Superior temporal gyrus (tissue), 1 donor: Measurements from ENCODE around the gene PCBP3.
"Not testable (repeated sequence)": the region's sequence is repeated elsewhere in the genome, so short reads cannot be mapped to it uniquely, and the experiment has no call there.

Experiments
- DNase-seq: peaks from one replicate; pipeline ENCODE4 v3.0.0-alpha.2; 2016; ENCODE audit errors: extremely low spot score

The PCBP3 gene

GRCh38 chr21:45643021-45643980 lies at the start of gene PCBP3:
PCBP3 (plus strand) TSS chr21:45643725; CDS start chr21:45850086, 206,361 bp downstream.
- DNase-seq: peak; percentile 88

GRCh38 chr21:45594721-45595489 lies 48.6 kb upstream of the PCBP3 start:
- no peak for DNase-seq

DNA sequence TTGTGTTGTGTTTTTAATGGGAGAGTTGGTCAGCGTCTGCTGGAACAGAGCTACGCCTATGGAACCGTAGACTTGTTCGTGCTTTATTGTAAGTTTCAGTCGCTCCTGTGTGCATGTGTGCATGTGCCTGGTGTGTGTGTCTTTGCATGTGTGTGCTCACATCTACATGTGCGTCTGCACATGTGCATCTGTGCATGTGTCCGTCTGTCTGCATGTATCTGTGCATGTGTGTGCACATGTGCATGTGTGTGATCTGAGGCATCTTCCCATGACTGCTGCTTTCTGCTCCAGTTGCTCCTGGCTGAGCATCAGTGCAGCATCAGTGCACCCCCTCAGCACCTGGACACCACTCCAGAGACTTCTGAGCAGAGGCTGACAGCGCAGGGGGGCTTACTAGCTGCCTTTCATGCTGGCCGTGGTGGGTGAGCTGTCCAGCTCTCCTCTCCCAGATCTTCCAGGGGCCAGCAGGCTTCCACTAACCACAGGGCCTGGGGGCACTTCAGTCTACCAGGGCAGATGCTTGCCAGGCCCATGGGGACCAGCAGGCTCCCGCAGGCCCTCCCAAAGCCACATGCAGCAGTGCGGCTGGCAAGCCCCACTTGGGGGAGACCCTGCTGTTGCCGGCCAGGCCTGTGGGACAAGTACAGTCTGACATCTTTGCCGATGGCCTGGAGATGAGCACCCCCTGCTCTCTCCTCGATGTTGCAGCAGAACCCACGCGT lies 47.8 kb upstream of the PCBP3 start:
- no peak for DNase-seq

DNA sequence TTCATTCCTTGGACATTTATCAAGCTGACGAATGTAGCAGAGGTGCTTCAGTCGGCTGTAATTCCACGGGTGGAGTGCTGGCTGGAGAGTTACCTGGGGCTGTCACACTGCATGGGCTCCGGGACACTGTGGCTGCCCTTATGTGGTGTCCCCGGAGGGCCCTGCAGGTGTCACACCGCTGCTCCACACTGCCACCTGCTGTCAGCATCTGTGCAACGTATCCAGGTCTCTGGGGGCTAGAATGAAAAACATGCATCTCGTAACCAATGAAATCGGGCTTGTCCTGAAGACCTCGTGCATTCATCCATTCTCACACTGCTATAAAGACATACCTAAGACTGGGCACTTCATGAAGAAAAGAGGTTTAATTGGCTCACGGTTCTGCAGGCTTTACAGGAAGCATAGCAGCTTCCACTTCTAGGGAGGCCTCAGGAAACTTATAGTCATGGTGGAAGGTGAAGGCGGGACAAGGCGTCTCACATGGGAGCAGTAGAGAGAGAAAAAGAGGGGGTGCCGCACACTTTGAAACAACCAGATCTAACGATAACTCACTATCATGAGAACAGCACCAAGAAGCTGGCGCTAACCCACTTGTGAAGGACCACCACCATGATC lies 46.7 kb upstream of the PCBP3 start:
- peak; percentile 56 for DNase-seq

DNA sequence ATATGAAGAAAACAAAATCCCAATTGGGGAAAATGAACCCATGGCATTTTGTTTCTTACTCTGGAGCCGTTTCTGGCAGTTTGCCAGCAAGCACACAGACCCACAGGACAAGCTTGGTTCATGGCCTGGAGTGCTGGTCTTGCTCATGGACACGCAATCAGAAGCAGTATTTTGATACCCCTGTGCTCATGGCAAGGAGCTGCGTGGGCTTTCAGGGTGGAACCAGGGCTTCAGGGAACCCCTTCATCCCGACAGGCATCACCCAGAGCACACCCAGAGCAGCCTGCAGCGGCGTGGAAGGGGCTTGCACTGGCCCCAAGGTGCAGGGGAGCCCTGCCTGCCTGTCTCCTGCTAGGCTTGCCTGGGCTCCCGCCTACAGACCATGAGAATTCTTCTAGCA lies 45.4 kb upstream of the PCBP3 start:
- DNase-seq: no peak

DNA sequence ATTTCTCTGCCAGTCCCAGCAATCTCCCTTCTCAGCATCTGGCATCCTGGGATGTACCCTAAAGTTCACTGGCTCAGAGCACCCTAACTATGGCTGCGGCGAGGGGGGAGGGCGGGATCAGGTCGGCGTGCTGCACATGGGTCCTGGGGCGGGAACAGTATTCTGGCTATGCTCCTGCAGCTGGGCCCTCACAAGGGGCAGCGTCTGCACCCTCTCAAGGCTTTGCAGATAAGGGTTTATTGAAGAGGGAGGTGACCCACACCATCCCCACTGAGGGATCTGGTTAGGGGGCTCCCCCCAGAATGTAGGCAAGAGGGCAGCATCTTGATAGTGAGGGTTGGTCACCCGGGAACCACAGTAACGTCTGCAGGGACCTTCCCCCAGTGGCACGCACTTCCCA lies 44.9 kb upstream of the PCBP3 start:
- DNase-seq: no peak

GRCh38 chr21:45599146-45599581 lies 44.4 kb upstream of the PCBP3 start:
- DNase-seq: no peak

GRCh38 chr21:45600248-45600647 lies 43.3 kb upstream of the PCBP3 start:
- no peak for DNase-seq

GRCh38 chr21:45601551-45601950 lies 42.0 kb upstream of the PCBP3 start:
- DNase-seq: no peak

DNA sequence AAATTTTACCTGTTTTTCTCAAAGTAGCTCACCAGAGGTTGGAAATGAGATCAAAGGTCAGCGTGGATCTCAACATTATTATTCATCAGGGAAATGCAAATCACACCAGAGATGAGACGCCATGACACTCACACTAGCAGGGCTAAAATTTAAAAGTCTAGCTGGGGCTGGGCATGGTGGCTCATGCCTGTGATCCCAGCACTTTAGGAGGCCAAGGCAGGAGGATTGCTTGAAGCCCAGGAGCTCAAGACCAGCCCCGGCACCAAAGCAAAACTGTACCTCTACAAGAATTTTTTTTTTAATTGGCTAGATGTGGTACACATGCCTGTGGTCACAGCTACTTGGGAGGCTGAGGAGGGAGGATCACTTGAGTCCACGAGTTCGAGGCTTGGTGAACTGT lies 41.4 kb upstream of the PCBP3 start:
- DNase-seq: no peak

GRCh38 chr21:45603481-45603880 lies 40.0 kb upstream of the PCBP3 start:
- no peak for DNase-seq

GRCh38 chr21:45604681-45605080 lies 38.8 kb upstream of the PCBP3 start:
- not testable (repeated sequence) for DNase-seq

- no peak for DNase-seq
Measured at GRCh38 chr21:45607021-45607908, 36.3 kb upstream of the PCBP3 start.

DNA sequence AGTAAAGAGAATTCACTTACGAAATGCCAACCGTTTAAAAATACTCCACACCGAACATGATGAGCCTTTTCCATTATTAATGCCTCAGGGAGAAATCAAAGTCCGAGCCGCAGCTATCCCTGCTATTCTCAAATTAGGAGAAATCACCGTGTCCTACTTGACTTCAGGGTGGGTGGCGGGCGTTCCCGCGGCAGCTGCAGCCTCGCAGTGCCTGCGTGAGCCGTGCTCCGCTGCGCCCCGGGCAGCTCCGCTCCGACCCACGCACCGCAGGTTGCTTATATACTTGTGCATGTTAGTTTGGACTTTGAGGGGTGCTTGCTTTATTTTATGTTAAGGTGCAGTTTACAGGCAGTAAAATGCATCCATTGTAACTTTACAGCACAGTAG lies 35.6 kb upstream of the PCBP3 start:
- no peak for DNase-seq

DNA sequence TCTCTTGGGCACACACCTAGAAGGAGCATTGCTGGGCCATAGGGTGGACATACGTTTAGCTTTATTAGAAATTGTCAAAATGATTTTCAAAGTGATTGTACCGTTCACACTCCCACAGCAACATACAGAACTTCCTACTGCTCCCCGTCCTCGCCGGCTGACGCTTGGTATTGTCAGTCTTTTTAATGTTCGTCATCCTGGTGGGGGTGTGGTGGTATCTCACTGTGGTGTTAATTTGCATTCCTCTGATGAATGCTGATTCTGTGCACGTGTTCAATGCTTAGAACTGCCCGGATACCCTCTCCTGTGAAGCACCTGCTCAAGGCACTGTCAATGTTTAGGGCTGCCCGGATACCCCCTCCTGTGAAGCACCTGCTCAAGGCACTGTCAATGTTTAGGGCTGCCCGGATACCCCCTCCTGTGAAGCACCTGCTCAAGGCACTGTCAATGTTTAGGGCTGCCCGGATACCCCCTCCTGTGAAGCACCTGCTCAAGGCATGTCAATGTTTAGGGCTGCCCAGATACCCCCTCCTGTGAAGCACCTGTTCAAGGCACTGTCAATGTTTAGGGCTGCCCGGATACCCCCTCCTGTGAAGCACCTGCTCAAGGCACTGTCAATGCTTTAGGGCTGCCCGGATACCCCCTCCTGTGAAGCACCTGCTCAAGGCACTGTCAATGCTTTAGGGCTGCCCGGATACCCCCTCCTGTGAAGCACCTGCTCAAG lies 34.6 kb upstream of the PCBP3 start:
- not testable (repeated sequence) for DNase-seq

DNA sequence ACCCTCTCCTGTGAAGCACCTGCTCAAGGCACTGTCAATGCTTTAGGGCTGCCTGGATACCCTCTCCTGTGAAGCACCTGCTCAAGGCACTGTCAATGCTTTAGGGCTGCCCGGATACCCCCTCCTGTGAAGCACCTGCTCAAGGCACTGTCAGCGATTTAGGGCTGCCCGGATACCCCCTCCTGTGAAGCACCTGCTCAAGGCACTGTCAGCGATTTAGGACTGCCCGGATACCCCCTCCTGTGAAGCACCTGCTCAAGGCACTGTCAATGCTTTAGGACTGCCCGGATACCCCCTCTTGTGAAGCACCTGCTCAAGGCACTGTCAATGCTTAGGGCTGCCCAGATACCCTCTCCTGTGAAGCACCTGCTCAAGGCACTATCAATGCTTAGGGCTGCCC lies 33.9 kb upstream of the PCBP3 start:
- not testable (repeated sequence) for DNase-seq

DNA sequence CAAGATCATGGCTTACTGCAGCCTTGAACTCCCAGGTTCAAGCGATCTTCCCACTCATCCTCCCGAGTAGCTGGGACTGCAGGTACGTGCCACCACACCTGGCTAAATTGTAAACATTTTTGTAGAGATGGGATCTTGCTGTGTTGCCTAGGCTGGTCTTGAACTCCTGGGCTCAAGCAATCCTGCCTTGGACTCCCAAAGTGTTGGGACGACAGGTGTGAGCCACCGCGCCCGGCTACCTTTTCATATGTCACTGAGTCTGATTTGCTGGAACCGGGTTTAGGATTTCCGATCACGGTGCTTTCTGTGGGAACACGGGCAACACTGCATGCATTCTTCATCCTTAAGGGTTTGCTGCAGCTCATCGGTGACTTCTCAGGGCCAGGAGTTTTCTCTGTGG lies 32.2 kb upstream of the PCBP3 start:
- DNase-seq: no peak

GRCh38 chr21:45611939-45612664 lies 31.4 kb upstream of the PCBP3 start:
- DNase-seq: no peak

- not testable (repeated sequence) for DNase-seq
Measured at GRCh38 chr21:45612665-45613019, 30.9 kb upstream of the PCBP3 start.
